ENCODE results near the gene WDR62. TPM values are rescaled to one million over a fixed set of nuclear protein-coding genes. Genes with fewer than 3 reads are reported as not detected.

WDR62 gene
- total and polyA plus RNA-seq, 2 of the 8 experiments (the other 6 are each of a cell fraction or from before 2014, with no cell fraction given): 28.2 to 39.5 TPM

GRCh38 chr19:36139120-36139472, 84.4 kb downstream of the WDR62 start:
- Histone ChIP-seq H3K36me3 (ENCODE audit: control insufficient read depth in 2 of 4, insufficient read depth in 4 of 4, low read length in 3 of 4) (peaks cover 6 to 11% (median 9%) of the 10 kb centered on the region in 4 experiments; a peak in 7 of 8 replicates), H3K23ac (ENCODE audit: insufficient read length) (no peak overlapping the region), H3K14ac (ENCODE audit: insufficient read length) (no peak overlapping the region), H2BK15ac (ENCODE audit: low read length) (no peak overlapping the region), H3K9me3 (ENCODE audit: insufficient read depth in 2 of 2, low read depth in 1 of 2, low read length in 1 of 2) (no peaks in the 10 kb centered on the region), H4K5ac (ENCODE audit: insufficient read length, low read depth, low read length) (no peak overlapping the region), H3K4me3 (ENCODE audit: extremely low read depth in 1 of 4, insufficient read depth in 2 of 4, low read depth in 3 of 4, low read length in 4 of 4) (peak overlapping the region; percentile 89 to 98 (median 97)), H2AFZ (ENCODE audit: low read length) (no peak overlapping the region), H3K4me1 (replicated peaks in 1 of 4; ENCODE audit: control insufficient read depth in 3 of 4, insufficient read depth in 4 of 4, low read length in 3 of 4) (peaks cover 0 to 6% (median 5%) of the 10 kb centered on the region in 4 experiments; a peak in 3 of 7 replicates), H2BK120ac (replicated peaks; ENCODE audit: low read depth, low read length) (no peak overlapping the region), H4K91ac (replicated peaks; ENCODE audit: insufficient read length, low read length) (no peak overlapping the region), H2BK12ac (ENCODE audit: low read depth, low read length) (no peak overlapping the region), H3K4me2 (ENCODE audit: insufficient read depth in 1 of 2, low read depth in 2 of 2, low read length in 2 of 2) (peak overlapping the region; percentile 70 to 96), H3K56ac (replicated peaks; ENCODE audit: insufficient read length, low read depth, low read length) (no peak overlapping the region), H2AK5ac (ENCODE audit: low read depth, low read length) (no peak overlapping the region), H3K23me2 (ENCODE audit: low read depth, low read length) (peaks cover 13% of the 10 kb centered on the region; the same call in 1 of the 2 replicates), H2BK5ac (ENCODE audit: low read depth, low read length) (0 out of 2 replicates have a peak overlapping the region, but pooled peaks have one; percentile 82), H3K9ac (replicated peaks in 1 of 4; ENCODE audit: extremely low read depth in 1 of 4, low read depth in 3 of 4, low read length in 3 of 4) (peak overlapping the region in 3 of 4 experiments; percentile 1 to 54 (median 32); a peak in 4 of 7 replicates), H3K18ac (ENCODE audit: extremely low read depth, low read length) (no peak overlapping the region), H4K20me1 (replicated peaks in 1 of 2; ENCODE audit: control insufficient read depth in 1 of 2, insufficient read depth in 2 of 2, low read length in 2 of 2) (peaks cover 0 to 3% of the 10 kb centered on the region in 2 experiments), H4K8ac (ENCODE audit: extremely low read depth, insufficient read depth, low read length) (no peak overlapping the region; the same call in 1 of the 2 replicates), H3K79me1 (ENCODE audit: low read depth, low read length) (peaks cover 3% of the 10 kb centered on the region), H3K79me2 (ENCODE audit: control insufficient read depth in 1 of 2, insufficient read depth in 2 of 2, low read length in 2 of 2) (peaks cover 0 to 12% of the 10 kb centered on the region in 2 experiments; a peak in 1 of 4 replicates), H3K27me3 (replicated peaks in 1 of 4; ENCODE audit: control insufficient read depth in 3 of 4, extremely low read depth in 1 of 4, insufficient read depth in 3 of 4, low read length in 3 of 4) (no peaks in the 10 kb centered on the region), H3K4ac (replicated peaks; ENCODE audit: insufficient read length, low read depth, low read length) (no peak overlapping the region), H2BK20ac (ENCODE audit: low read length) (no peak overlapping the region), H3K27ac (ENCODE audit: low read depth, low read length) (0 out of 2 replicates have a peak overlapping the region, but pooled peaks have one; percentile 36)
- ChIA-PET CTCF (ENCODE audit: partially characterized antibody) (interaction anchor here (1.0 to 2.7 kb wide), 4 partner anchors 11 to 34 kb away, joined by 3 to 18 read pairs (median 6); no protein-coding TSS in a partner anchor), POLR2A (ENCODE audit: partially characterized antibody) (interaction anchor here (0.6 to 2.0 kb wide), 12 partner anchors 10 to 1260 kb away, joined by 3 to 13 read pairs (median 4); partner anchors contain the start of genes THAP8, WDR62, ZNF146 and ZNF565)
- DNase-seq (ENCODE audit: low read depth in 1 of 2, low spot score in 2 of 2) (no peak), FAIRE-seq (no peak)
- no peak; a peak in 1 of 4 replicates for TF ChIP-seq HDAC2 (IDR thresholded peaks at IDR 0.05; ENCODE audit: borderline replicate concordance in 1 of 2, low read depth in 2 of 2, low read length in 2 of 2)
- TF ChIP-seq EP300 (IDR thresholded peaks at IDR 0.05; ENCODE audit: borderline replicate concordance in 1 of 2, low read depth in 2 of 2, low read length in 2 of 2): no peak
- TF ChIP-seq TAF7 (optimal IDR thresholded peaks at IDR 0.05; ENCODE audit: borderline replicate concordance, low read depth, low read length): no peak
- TF ChIP-seq CHD2 (IDR thresholded peaks at IDR 0.05; ENCODE audit: low read length): no peak
- no peak for TF ChIP-seq KDM1A (IDR thresholded peaks at IDR 0.05; ENCODE audit: borderline replicate concordance, low read length)
- no peak for TF ChIP-seq BACH1 (IDR thresholded peaks at IDR 0.05; ENCODE audit: low read length)
- no peak for TF ChIP-seq USF2 (IDR thresholded peaks at IDR 0.05; ENCODE audit: low read length)
- TF ChIP-seq YY1 (IDR thresholded peaks at IDR 0.05; ENCODE audit: low read depth, low read length): no peak
- no peak for TF ChIP-seq JUND (IDR thresholded peaks at IDR 0.05; ENCODE audit: low read length)
- WGBS, 2 experiments (ENCODE audit: extremely low coverage in 1 of 2, insufficient coverage in 1 of 2, insufficient read length in 1 of 2, insufficient replicate concordance in 2 of 2, low coverage in 1 of 2, low lambda C conversion rate in 2 of 2, missing lambda C conversion rate in 1 of 2): 79% methylated on average over 5 of the region's 7 CpGs; no CpG with 5 or more reads in 1 of the 2 experiments
